HG03575 (cell line): Measurements from ENCODE around the gene SHISA9.

Experiments used
- ATAC-seq: cut with Tn5 transposase; IDR thresholded peaks from one replicate; pipeline ENCODE4 v1.9.1; 2021; ENCODE audit not compliant: unreplicated experiment, insufficient number of reproducible peaks, low FRiP score; ENCODE audit errors: extremely low read depth

SHISA9 gene

GRCh38 chr16:13189250-13189649, 287.9 kb downstream of the SHISA9 start:
- no peak for ATAC-seq

GRCh38 chr16:13193721-13194120, 292.3 kb downstream of the SHISA9 start:
- no peak for ATAC-seq

GRCh38 chr16:13194766-13195165, 293.4 kb downstream of the SHISA9 start:
- no peak for ATAC-seq

- no peak for ATAC-seq
Observed at GRCh38 chr16:13203725-13204124, 302.3 kb downstream of the SHISA9 start.

- ATAC-seq: no peak
Observed at GRCh38 chr16:13205352-13205751, 304.0 kb downstream of the SHISA9 start.

- ATAC-seq: no peak
Observed at GRCh38 chr16:13206606-13207005, 305.2 kb downstream of the SHISA9 start.

- ATAC-seq: no peak
Observed at GRCh38 chr16:13207151-13207550, 305.8 kb downstream of the SHISA9 start.

GRCh38 chr16:13223666-13224065, 322.3 kb downstream of the SHISA9 start:
- no peak for ATAC-seq

GRCh38 chr16:13229039-13229438, 327.6 kb downstream of the SHISA9 start:
- ATAC-seq: no peak

- no peak for ATAC-seq
Observed at GRCh38 chr16:13231365-13231764, 330.0 kb downstream of the SHISA9 start.

- ATAC-seq: no peak
Observed at GRCh38 chr16:13234999-13235398, 333.6 kb downstream of the SHISA9 start.

- no peak for ATAC-seq
Observed at GRCh38 chr16:13236308-13236707, 334.9 kb downstream of the SHISA9 start.

GRCh38 chr16:13238182-13238581, 336.8 kb downstream of the SHISA9 start:
- ATAC-seq: no peak

- no peak for ATAC-seq
Observed at GRCh38 chr16:13242201-13242600, 340.8 kb downstream of the SHISA9 start.

GRCh38 chr16:13244770-13245169, 343.4 kb downstream of the SHISA9 start:
- ATAC-seq: no peak

- no peak for ATAC-seq
Observed at GRCh38 chr16:13245713-13246377, 344.4 kb downstream of the SHISA9 start.

- no peak for ATAC-seq
Observed at GRCh38 chr16:13254998-13255614, 353.7 kb downstream of the SHISA9 start.

GRCh38 chr16:13262270-13263090, 361.1 kb downstream of the SHISA9 start:
- ATAC-seq: no peak

- ATAC-seq: no peak
Observed at GRCh38 chr16:13264749-13265552, 363.6 kb downstream of the SHISA9 start.
